GM20000 (cell line): ENCODE data around the gene SEC23IP.
"Not testable (repeated sequence)": the region's sequence is repeated elsewhere in the genome, so short reads cannot be mapped to it uniquely, and the experiment has no call there.

Source experiments
- DNase-seq: peaks from one replicate; pipeline ENCODE4 v3.0.0; 2012; ENCODE audit warnings: low spot score
- TF ChIP-seq, protein P1 (sequence below): IDR thresholded peaks from 2 replicates; pipeline ENCODE4 v1.5.1; 2012; ENCODE audit warnings: mild to moderate bottlenecking, control low read depth; ENCODE audit errors: extremely low read depth, missing control alignments

SEC23IP gene

DNA sequence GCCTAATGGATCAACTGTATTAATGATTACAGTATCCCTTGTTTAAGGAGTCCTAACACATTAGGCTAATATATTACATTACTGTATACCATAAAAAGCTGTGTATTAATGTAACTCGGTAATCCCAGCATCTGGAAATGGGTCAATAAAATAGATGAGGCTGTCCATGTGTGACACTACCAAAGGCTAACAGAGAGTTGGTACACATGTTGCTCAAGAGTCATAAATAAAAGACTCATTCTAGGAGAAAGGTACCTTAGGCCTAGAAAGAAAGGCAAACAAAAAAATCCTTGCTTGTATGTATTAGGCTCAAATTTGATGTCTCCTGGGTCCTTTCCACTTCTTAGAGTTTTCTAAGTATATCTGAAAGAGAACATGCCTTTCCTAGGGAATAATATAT lies 34.5 kb upstream of the SEC23IP start:
- no peak for DNase-seq
- TF ChIP-seq, protein P1, sequence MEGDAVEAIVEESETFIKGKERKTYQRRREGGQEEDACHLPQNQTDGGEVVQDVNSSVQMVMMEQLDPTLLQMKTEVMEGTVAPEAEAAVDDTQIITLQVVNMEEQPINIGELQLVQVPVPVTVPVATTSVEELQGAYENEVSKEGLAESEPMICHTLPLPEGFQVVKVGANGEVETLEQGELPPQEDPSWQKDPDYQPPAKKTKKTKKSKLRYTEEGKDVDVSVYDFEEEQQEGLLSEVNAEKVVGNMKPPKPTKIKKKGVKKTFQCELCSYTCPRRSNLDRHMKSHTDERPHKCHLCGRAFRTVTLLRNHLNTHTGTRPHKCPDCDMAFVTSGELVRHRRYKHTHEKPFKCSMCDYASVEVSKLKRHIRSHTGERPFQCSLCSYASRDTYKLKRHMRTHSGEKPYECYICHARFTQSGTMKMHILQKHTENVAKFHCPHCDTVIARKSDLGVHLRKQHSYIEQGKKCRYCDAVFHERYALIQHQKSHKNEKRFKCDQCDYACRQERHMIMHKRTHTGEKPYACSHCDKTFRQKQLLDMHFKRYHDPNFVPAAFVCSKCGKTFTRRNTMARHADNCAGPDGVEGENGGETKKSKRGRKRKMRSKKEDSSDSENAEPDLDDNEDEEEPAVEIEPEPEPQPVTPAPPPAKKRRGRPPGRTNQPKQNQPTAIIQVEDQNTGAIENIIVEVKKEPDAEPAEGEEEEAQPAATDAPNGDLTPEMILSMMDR: no peak

DNA sequence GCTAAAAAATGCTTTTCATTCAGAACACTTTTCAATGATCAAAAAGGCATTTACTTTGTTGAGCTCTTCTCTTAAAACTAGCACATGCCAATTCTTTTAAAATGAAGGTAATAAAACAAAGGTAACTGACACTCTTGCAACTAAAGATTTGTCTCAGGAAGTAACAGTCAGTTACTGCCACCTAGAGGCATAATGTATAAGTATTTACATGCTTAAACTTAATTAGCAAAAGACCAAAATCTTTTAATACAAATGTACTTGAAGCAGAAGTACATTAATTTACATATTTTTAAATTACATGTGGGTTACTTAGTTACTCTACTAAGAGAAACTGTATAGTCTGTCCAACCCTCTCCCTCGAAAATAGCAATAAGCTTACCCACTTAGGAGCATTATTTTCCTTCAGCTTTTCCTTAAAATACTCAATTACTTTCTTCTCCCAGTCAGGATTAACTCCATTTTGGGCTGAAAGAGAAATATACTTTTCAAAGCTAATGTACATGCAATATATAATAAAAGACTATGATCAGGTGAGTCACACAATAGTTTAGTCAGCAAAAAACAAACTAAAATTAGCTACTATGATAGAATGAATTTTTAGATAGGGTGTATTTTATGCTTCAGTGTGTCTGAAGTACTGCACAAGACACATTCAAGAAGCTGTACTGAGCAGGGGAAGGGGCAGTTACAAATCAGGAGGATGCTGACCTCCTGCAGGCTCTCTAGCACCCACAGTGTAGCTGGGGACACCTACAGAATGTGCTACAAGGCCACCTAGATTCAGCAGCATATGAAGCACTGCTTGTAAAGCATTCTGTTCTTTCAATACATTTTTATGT lies 32.9 kb upstream of the SEC23IP start:
- TF ChIP-seq, protein P1: peak; percentile 38
- DNase-seq: peak; percentile 24

DNA sequence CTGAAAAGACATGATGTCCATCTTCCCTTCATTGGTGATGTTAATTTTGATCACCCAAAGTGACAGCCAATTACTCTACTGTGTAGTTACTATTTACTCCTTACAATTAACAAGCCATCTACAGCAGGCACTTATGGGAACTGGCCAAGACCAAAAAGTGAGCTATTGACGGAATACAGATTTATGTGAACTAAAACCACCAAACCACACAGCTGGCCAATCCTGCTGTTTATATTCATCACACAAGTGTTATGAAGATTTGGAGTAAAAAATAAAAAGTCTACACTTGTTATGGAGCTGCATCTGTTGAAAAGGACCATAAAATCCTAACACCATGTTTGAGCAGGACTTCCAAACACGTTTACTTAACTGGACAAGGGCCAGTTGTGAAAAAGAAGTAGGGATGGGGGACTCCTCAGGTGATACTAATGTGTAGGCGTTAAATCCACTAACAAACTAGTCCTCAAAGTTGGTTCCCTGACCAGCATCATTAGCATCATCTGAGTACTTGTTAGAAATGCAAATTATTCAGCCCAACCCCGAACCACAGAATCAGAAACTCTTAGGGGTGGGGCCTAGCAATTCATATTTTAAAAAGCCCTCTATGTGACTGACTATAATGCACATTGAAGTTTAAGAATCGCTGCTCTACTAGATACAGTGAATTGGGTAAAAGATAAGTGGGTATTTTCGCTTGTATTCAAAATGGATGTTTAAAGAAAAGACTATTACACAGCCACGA lies 31.5 kb upstream of the SEC23IP start:
- TF ChIP-seq, protein P1: no peak
- DNase-seq: no peak

DNA sequence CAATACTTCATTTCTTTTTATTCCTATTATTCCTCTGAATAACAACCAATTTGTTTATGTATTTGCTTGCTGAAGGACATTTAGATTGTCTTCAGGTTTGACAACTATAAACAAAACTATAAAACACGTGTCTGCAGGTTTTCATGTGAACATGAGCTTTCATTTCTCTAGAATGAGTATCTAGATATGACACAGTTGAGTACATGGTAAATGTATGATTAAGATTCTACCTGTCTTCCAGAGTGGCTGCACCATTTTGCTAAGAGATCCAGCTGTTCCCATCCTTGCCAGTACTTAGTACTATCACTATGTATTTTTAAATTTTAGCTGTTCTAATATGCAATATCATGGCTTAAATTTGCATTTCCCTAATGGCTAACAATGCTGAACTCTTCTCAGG lies 30.0 kb upstream of the SEC23IP start:
- no peak for DNase-seq
- TF ChIP-seq, protein P1: no peak

DNA sequence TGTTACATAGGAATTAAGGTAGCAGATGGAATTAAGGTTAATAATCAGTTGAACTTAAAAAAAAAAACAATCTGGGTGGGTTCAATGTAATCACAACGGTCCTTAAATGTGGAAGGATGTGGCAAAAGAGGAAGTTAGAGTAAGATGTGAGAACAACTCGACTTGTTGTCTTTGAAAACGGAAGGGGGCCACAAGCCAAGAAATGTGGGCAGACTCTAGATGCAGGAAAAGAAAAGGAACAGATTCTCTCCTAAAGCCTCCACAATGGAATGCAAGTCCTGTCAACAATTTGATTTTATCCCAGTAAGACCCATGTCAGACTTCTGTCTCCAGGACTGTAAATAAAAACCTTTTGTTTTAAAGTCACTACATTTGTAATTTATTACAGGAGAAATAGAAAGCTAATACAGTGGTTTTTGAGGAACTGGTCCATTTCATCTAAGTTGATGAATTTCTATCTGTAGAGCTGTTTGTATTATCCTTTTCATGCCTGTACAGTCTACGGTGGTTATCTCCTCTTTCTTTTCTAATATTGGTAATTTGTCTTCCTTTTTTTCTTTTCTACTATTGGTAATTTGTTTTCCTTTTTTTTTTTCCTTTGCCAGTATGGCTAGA lies 28.5 kb upstream of the SEC23IP start:
- DNase-seq: no peak

DNA sequence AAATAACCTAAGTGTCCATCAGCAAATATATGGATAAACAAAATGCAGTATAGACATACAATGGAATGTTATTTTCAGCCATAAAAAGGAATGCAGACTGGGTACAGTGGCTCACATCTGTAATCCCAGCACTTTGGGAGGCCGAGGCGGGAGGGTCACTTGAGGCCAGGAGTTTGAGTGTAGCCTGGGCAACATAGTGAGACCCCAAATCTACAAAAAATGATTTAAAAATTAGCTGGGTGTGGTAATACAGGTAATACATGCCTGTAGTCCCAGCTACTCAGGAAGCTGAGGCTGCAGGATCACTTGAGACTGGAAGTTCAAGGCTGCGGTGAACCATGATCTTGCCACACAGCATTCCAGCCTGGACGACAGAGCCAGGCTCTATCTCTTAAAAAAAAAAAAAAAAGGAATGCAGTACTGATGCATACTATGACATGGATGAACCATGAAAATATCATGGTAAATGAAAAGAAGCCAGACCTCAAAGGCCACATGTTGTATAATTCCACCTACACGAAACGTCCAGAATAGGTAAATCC lies 26.8 kb upstream of the SEC23IP start:
- TF ChIP-seq, protein P1: no peak
- no peak for DNase-seq

More for the DNA sequence above, 28.5 kb upstream of the SEC23IP start:
- TF ChIP-seq, protein P1: no peak

DNA sequence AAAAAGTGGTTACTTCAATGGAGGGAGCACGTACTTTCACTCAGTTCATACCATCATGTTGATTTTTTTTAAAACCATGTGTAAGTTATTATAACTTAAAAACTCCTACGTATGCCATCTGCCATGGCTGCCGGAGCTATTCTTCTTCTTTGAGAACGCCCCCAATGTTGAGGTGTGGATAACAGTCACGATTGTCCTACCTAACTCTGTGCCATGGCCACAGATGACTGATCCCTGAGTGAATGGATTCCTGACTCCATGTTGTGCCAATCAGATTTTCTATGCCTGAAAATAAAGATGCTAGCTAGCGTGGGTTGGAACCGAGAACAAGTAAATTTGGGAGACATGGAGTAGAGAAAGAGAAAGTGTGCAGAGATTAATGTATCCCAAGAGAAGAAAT lies 25.2 kb upstream of the SEC23IP start:
- TF ChIP-seq, protein P1: no peak
- DNase-seq: no peak

DNA sequence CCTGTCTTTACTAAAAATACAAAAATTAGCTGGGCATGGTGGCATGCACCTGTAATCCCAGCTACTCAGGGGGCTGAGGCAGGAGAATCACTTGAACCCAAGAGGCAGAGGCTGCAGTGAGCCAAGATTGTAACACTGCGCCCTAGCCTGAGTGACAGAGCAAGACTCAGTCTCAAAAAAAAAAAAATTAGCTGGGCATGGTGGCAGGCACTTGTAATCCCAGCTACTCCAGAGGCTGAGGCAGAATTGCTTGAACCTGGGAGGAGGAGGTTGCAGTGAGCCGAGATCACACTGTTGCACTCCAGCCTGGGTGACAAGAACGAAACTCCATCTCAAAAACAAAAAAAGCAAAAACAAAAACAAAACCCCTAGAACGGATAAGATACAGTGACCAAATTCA lies 23.1 kb upstream of the SEC23IP start:
- DNase-seq: not testable (repeated sequence)
